Suppressor macrophage treated with lipopolysaccharide for 4 hours (primary cell): Measurements from ENCODE around the gene CDC42EP4.
"Not testable (repeated sequence)": the region's sequence is repeated elsewhere in the genome, so short reads cannot be mapped to it uniquely, and the experiment has no call there.

Experiments used
- DNase-seq: peaks from one replicate; pipeline ENCODE4 v3.0.0-alpha.2; 2020

The CDC42EP4 gene

DNA sequence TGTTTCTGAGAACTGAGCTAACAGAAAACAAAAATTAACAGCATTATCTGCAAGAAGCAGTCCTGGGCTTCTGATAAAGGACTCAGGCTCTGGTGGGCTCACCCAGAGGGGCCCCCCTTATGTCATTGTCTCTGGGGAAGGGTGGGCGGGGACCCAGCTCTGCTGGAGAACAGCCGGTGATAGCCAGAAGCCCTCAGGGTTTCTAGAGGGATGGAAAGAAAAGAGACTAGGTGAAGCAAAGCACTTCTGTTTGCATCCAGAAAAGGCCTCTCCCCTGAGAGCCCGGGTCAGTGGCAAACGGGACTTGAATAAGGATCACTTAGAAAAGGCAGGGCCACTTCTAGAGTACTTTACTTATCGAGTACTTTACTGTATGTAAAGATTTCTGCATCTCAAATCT, 7.0 kb upstream of the CDC42EP4 start:
- no peak for DNase-seq

DNA sequence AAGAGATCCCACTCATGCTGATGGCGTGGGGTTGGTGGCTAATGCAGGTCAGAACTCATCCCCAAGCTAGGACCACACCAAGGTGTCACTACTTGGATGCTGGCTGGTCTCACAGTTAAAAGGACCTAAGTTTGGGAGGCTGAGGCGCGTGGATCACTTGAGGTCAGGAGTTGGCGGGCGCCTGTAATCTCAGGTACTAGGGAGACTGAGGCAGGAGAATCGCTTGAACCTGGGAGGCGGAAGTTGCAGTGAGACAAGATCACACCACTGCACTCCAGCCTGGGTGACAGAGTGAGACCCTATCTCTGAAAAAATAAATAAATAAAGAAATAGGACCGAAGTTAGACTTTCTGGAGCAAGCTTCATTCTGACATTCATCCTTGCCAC, 6.6 kb upstream of the CDC42EP4 start:
- DNase-seq: no peak

DNA sequence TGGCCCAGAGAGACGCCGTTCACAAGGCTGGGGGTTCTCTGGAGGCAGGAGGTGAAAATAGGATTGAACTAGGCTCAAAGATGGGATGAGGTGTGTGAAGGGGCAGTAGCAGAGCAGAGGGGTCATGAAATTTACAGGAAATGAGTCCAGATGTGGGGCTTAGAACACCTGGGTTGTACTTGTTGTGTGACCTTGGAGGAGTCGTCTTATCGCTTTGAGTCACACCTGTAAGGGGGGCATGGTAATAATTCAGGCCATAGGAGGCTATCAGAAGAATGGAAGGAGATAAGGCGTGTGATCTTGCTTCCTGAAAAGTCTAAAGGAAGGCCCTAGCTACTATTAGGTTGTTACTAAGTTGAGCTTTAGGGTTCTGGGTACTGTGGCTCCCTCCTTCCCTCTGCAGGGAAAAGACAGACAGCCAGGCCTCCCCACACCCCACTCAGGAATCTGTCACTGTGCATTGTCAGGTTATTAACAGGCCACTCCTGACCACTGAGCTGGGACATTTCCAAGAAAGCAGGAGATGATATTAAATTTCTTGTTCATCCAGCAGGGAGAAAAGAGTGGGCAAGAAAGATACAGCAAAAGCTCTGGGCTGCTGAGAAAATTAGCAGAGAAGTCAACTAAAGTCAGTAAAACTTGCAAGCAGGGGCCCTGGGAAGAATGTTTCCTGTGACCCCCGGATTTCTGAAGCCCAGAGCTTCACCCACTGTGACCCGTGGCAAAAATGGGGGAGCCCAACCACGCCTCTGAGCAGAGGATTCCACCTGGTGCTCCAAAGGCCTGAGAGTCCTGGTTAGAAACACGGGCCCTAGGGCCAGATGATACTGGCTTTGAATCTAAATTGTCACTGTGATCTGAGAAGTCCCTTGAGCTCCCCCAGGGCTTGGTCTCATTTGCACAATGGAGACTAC, 6.0 kb upstream of the CDC42EP4 start:
- no peak for DNase-seq

DNA sequence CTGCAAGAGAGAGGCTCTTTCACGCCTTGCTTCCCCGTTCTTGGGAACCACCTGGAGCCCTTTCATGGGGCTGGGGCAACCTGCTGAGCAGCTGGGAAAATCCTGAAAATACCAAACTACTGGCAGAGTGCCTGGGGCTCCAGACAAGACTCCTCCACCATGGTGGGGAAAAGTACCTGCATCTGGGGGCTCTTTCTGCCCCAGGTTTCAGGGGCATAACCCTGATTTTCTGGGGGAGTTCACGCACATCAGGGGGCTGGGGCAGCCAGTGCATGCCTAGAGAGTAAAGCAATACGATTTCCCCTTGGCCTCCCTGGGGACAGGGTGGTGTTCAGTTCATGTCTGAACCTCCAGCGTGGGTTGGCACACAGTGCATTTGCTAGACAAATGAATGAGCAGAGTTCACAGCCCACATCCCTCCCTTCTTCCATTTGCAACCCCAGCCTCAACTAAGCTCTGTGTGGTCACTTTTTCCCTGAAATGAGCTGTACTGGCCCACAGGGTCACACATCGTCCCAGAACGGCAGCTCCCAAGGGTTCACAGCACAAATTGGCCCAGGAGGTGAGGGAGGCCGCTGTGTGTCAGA, 5.2 kb upstream of the CDC42EP4 start:
- DNase-seq: no peak

DNA sequence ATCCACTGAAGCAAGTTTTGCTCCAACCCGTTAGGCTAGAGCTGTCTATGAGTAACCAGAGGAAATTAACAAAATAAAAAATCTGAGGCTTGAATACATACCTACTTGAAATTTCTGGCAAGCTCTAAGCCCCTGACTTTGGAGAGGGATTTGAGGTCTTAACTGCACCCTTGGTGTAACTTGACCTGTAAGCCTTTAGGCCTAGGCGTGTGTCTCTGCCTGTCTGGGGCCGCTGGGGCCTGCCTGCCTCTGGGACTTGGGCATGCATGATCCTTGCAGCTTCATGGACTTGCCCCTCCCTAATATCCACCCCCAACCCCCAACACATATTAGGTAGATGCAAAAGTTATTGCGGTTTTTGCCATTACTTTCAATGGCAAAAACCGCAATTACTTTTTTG, 3.7 kb upstream of the CDC42EP4 start:
- DNase-seq: no peak

DNA sequence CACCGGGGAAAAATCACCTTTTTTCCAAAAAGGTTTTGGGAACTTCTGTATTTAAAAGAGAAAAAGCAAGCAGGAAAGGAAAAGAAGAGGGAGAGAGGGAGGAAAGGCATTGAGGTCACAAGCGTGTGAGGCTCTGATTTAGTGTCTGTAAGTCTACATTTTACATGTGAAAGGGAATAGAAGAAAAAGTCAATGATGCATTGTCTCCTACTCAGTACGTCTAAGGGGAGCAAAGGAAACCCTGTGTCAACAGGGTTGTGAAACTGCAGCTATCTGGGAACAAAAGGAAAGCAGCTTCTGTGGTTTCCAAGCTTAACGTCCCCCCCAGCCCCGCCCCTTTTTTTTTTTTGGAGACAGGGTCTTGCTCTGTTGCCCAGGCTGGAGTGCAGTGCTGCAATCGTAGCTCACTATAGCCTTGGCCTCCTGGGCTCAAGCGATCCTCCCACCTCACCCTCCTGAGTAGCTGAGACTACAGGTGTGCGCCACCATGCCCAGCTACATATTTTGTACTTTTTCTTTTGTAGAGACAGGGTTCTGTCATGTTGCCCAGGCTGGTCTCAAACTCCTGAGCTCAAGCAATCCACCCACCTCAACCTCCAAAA, 1.8 kb upstream of the CDC42EP4 start:
- no peak for DNase-seq

DNA sequence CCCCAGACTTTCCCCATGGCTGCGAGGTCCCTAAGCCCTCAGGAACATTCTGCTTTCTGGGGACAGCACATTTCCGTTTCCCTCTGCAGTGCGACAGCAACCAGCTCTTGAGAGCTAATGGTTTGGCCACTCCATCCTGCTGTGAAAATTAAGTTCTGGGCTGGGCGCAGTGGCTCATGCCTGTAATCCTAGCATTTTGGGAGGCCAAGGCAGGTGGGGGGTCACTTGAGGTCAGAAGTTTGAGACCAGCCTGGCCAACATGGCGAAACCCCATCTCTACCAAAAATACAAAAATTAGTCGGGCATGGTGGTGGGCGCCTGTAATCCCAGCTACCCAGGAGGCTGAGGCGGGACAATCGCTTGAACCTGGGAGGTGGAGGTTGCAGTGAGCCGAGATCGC, 1.1 kb upstream of the CDC42EP4 start:
- not testable (repeated sequence) for DNase-seq

DNA sequence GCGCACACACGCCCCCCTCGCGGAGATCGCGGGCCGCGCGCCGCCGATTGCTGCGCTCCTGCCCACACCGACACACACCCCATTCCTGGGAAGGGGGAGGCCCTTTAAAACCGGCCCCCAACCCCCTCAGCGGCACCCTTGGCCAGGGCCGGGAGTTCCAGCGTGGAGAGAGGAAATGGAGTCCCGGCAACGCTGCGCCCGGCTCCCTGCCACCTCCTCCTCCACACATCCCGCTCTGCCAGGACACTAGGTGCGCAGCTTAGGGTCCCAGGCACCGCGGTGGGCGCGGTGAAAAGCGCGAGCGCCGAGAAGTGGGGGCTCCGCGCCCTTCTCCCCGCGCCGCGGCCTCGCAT, 397 bp downstream of the CDC42EP4 start:
- DNase-seq: no peak

DNA sequence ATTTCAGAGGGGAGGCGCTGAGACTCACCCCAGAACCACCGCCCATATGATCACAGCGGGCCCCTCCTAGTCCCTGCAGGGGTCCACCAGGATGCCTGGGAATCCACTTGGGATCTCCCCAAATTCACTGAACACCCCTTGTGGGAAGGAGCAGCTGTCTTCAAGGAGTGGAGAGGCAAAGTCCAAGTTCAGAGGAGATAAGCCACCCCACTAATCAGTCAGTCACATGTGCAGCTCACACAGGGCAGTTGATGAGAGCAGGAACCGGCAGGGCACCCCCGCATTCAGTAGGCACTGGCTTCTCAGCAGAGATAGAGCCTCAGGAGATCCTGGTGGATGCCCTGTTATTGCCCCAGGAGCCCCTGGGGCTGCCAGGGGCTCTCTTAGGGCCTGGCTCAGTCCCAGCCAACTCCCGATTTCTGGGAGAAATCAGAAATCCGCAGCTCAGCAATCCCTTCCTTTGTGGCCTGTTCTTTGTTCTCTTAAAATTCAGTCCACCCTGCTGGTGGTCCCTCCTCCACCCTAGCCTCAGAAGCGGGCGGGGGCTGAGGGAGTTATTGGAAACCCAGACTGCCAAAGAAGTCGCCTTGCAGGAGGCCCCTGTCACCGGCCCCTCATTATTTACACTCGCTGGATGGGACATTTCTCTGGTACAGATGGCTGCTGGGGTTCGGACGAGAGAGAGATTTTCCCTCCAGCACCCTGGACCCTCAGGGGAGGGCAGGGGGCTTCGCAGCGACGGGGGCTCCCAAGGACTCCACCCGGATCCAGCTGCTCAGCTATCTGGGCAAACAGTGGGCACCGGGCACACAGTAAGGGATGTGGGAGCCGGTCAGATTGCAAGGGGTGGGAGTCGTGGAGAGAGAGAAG, 1.8 kb downstream of the CDC42EP4 start:
- DNase-seq: peak; percentile 19

DNA sequence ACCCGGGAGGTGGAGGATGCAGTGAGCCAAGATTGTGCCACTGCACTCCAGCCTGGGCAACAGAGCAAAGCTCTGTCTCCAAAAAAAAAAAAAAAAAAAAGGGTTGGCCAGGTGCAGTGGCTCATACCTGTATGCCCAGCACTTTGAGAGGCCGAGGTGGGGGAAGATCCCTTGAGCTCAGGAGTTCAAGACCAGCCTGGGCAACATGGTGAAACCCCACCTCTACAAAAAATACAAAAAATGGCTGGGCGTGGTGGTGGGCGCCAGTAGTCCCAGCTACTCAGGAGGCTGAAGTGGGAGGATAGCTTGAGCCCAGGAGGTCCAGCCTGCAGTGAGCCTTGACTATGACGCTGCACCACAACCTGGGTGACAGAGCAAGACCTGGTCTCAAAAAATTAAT, 2.8 kb downstream of the CDC42EP4 start:
- DNase-seq: not testable (repeated sequence)

DNA sequence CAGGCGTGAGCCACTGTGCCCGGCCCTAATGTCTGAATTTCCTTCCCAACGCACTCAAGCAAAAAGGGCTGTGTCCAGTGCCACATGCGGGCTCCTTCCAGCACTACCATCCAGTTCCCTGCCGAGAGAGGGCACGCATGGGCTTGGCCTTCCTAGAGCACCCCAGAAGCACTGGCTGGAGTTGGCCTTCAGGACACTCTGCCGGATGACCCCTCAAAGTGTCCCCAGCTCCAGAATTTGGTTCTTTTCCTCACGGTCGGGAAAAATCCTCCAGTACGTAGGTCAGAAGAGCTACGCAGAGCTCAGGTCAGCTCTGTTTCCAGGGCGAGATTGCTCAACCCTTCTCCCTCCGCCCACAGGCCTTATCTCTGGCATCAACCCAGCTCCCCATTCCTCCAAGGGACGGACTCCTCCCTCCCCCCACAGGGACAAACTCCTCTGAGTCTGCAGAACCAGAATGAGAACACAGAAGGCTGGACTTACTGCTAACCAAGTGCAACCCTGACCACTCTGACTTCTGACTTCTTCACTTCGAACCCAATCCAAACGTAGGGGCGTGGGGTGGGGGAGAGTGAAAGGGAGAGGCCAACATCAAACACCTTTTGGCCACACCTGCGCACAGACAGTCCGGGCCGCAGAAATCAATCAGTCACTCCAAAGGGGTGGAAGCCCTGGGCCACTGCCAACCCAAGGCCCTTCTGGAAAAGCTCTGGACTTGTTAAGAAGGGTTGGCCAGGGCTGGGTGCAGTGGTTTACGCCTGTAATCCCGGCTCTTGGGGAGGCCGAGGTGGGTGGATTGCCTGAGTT, 3.6 kb downstream of the CDC42EP4 start:
- peak; percentile 51 for DNase-seq

DNA sequence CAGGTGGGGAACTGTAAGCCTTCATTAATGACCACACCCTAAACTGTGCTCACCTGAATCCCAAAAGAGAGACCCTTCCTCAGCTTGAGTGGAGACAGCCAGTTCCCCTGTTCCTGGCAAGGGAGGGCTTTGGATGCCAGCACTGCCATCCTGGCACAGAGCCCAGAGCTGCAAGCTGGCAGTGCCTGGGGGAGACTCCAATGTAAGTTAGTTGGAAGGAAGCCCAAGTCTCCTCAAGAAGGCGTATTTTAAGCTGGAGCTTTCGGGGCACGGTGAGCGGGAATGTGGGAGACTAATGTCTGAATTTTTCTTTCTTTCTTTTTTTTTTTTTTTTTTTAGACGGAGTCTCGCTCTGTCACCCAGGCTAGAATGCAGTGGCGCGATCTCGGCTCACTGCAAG, 4.7 kb downstream of the CDC42EP4 start:
- DNase-seq: no peak

DNA sequence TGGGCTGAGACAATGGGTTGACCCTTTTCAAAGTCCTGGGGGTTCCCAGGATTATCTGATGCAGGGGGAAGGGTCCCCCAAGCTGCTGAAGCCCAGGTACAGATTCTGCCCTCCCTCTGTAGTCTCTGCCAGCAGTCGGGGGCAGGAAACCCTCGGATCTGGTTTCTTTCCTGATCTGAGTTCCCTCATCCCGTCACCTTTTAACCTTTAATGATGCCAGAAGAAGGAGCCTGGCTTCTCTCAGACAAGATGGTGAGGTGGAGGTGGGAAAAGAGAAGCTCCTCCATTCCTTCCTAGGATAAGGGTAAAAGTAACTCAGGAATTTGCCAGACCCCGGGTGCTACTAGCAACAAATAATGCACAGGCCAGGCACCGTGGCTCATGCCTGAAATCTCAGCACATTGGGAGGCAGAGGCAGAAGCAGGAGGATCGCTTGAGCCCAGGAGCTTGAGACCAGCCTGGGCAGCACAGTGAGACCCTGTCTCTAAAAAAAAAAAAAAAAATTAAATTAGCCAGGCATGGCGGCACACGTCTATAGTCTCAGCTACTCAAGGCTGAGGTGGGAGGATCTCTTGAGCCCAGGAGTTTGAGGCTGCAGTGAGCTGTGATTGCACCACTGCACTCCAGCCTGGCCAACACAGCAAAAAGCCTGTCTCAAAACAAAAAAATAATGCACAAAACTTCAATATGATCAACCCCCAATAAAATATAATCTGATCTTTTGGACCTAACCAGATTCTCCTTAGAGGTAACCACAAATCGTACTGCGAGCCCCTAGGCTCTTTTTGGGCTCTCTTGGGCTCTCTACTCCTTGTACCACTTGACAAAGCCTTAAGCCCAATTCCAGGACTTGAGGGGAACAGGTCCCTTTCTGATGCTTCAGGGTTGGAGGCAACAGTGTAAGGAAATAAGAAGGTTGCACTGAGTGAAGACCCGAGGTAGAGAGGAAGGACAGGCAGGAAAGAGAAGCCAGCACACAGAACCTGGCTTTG, 5.7 kb downstream of the CDC42EP4 start:
- no peak for DNase-seq

DNA sequence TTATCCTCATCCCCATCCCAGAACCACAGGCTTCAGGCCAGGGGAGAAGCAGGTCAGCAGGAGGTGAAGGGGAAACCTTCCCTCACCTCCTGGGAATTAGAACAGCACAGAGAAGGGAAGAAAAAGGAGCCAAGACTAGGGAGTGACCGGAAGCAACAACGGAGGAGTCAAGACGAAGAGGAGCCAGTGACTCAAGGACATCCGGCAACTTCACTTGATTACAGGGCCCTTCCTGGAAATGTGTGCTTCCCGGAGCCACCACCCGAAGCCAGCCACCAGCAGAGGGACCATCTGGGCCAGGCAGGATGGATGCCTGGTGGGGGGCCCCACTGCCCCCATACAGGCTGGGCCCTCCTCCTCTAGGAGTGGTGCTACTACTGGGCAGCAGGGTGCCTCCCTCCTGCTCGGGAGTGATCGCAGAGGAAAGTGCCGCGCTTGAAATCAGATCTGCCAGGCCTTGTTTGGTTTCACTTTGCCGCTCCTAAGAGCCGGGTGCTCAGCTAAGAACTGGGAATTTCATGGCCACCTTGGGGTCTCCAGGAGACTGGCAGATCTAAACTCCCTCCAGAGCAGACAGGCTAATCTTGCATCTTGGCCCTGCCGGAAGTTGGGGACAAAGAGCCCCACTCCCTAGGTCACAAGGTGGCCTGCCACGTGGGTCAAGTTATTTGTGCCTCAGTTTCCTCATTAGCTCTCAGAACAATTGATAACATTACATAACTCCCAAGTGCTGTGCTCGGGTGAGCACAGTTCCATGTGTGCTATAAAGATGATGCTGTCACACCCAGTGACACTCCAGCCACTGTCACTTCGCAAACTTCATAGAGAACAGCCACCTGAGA, 6.6 kb downstream of the CDC42EP4 start:
- peak; percentile 70 for DNase-seq

DNA sequence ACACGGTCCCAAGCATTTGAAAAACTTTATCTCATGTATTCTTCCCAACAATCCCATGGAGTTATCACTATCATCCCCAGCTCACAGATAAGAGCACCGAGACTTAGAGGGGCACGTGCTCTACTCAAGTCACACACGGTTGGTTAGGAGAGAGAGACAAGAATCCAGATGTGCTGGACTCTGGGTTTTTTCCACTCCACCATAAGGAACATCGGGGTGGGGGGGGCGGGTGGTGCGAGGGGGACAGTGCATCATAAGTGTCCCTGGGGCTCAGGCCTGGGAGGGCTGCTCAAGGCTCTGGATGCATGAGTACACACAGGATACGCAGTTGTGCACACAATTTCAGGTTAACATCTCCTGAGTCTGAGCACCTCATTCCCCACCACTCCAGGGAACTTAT, 7.4 kb downstream of the CDC42EP4 start:
- no peak for DNase-seq

DNA sequence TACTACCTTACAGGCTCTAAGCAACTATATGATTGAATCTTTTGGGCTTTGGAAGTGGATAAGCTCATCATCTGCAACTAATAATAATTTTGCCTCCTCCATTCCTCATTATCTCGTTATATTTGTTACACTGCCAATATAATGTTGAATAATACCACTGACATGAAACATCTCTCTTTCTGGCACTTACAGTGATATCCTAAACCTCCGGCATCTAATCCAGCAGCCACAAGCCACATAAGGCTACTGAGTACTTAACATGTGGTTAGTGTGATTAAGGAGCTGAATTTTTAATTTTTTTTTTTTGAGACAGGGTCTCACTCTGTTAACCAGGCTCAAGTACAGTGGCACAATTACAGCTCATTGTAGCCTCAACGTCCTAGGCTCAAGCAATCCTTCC, 9.6 kb downstream of the CDC42EP4 start:
- no peak for DNase-seq

DNA sequence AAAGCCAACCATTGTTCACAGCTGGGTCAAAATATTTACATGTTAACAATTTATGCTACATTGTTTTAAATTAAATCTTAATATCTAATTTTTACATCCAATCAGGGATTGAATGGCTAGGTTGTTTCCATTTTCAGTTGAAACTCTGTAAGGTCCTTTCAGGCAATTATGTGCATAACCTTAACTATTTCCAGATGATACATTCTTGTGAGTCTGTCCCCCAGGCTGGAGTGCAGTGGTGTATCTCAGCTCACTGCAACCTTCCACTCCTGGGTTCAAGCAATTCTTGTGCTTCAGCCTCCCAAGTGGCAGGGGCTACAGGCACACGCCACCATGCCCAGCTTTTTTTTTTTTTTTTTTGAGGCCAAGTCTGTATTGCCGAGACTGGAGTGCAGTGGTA, 10.4 kb downstream of the CDC42EP4 start:
- no peak for DNase-seq

DNA sequence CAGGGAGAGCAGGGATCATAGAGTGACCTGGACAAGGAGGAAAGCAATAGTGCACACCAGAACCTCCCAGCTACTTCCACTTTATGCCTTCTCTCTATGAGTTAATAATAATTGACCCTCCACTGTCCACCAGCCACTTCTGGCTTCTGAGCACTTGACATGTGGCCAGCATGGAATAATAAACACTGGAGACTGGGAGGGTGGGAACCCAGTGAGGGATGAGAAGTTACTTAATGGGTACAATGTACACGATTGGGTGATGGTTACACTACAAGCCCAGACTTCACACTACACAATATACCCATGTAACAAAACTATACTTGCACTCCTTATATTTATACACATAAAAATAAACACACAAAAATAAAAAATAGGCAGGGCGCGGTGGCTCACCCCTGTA, 11.4 kb downstream of the CDC42EP4 start:
- no peak for DNase-seq

DNA sequence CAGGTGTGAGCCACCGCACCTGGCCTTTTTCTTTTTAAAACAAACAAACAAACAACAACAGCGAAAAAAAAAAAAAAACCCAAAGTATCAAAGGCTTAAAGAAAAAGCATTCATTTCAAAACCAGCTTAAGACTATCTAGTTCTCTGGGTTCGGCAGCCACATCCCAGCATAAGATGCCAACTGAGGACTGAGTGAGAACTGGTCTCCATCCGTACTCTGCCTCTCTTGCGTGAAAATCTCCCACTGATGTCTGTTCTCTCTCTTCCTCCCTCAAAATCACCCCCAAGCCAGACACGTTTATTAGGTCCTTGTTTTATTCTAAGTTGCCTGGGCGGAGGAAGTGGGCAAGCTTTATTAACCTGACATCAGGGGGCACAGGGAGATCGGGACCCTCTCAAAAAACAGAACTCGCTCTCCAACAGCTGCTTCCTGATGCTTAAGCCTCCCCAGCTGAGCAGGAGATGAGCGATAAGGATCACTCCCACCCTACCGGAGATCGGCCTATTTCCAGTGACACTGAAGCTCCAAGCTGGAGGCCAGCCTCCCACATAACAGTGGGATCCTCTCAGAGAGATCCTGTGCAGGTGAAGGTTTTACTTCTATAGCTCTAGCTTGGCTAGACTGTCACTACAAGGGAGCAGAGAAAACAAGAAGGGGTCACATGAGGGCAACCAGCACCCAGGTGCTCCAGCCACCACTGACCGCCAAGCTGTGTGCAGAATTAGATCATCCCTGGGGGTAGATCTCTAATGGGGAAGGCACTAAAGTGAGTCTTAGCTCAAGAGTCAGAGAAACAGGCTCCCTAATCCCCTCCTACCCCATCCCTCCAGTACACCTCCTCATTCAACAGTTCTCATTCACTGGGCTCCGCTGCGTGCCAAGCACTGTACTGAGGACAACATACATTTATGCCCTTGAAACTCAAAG, 13.6 kb downstream of the CDC42EP4 start:
- DNase-seq: peak; percentile 50
